ENCODE measurements around the gene OVAAL.

OVAAL gene

GRCh38 chr1:180560200-180560867 is 1.6 kb downstream of the OVAAL start:
- in situ Hi-C loops (cut with HindIII; ENCODE audit: low sequenced_read_pairs), result no loop called here
- TF ChIP-seq CTCF (IDR thresholded peaks at IDR 0.05; ENCODE audit: low read depth, low read length), result no peak
- no peak overlapping the region for H3K4me3 ChIP-seq (ENCODE audit: low read depth, low read length)
- DNase-seq (ENCODE audit: low read depth, low spot score), result no peak

GRCh38 chr1:180560868-180561600 is 2.3 kb downstream of the OVAAL start:
- H3K4me3 ChIP-seq (ENCODE audit: low read depth, low read length), result no peak overlapping the region
- TF ChIP-seq CTCF (IDR thresholded peaks at IDR 0.05; ENCODE audit: low read depth, low read length), result no peak
- DNase-seq (ENCODE audit: low read depth, low spot score), result peak; percentile 36
- in situ Hi-C loops (cut with HindIII; ENCODE audit: low sequenced_read_pairs), result no loop called here

GRCh38 chr1:180562640-180563025 is 3.9 kb downstream of the OVAAL start:
- in situ Hi-C loops (cut with HindIII; ENCODE audit: low sequenced_read_pairs), result no loop called here
- DNase-seq (ENCODE audit: low read depth, low spot score), result no peak
- no peak overlapping the region for H3K4me3 ChIP-seq (ENCODE audit: low read depth, low read length)
- no peak for TF ChIP-seq CTCF (IDR thresholded peaks at IDR 0.05; ENCODE audit: low read depth, low read length)

GRCh38 chr1:180563026-180563827 is 4.5 kb downstream of the OVAAL start:
- no peak for TF ChIP-seq CTCF (IDR thresholded peaks at IDR 0.05; ENCODE audit: low read depth, low read length)
- in situ Hi-C loops (cut with HindIII; ENCODE audit: low sequenced_read_pairs), result no loop called here
- H3K4me3 ChIP-seq (ENCODE audit: low read depth, low read length), result no peak overlapping the region
- peak; percentile 66 for DNase-seq (ENCODE audit: low read depth, low spot score)

- DNase-seq (ENCODE audit: low read depth, low spot score), result no peak
- TF ChIP-seq CTCF (IDR thresholded peaks at IDR 0.05; ENCODE audit: low read depth, low read length), result no peak
- in situ Hi-C loops (cut with HindIII; ENCODE audit: low sequenced_read_pairs), result no loop called here
- H3K4me3 ChIP-seq (ENCODE audit: low read depth, low read length), result no peak overlapping the region
Measured at GRCh38 chr1:180565121-180565871, 6.5 kb downstream of the OVAAL start.

- DNase-seq (ENCODE audit: low read depth, low spot score), result no peak
- no peak overlapping the region for H3K4me3 ChIP-seq (ENCODE audit: low read depth, low read length)
- in situ Hi-C loops (cut with HindIII; ENCODE audit: low sequenced_read_pairs), result no loop called here
- TF ChIP-seq CTCF (IDR thresholded peaks at IDR 0.05; ENCODE audit: low read depth, low read length), result no peak
Measured at GRCh38 chr1:180566026-180566425, 7.3 kb downstream of the OVAAL start.

Measured in astrocyte of the spinal cord (primary cell).